GM21723 (cell line): ENCODE measurements around the gene PRKCH.

Source experiments
- ATAC-seq: cut with Tn5 transposase; IDR thresholded peaks from one replicate; pipeline ENCODE4 v1.9.1; 2021; ENCODE audit warnings: mild to moderate bottlenecking, moderate library complexity; ENCODE audit not compliant: unreplicated experiment

Gene PRKCH

GRCh38 chr14:61360796-61361525 is 39.6 kb downstream of the PRKCH start:
- ATAC-seq: no peak

- ATAC-seq: no peak
Observed at GRCh38 chr14:61362072-61362750, 40.8 kb downstream of the PRKCH start.

GRCh38 chr14:61364243-61364642 is 42.9 kb downstream of the PRKCH start:
- no peak for ATAC-seq

GRCh38 chr14:61365667-61366212 is 44.4 kb downstream of the PRKCH start:
- no peak for ATAC-seq

GRCh38 chr14:61368114-61368710 is 46.8 kb downstream of the PRKCH start:
- no peak for ATAC-seq

GRCh38 chr14:61368781-61369453 is 47.5 kb downstream of the PRKCH start:
- ATAC-seq: no peak

- ATAC-seq: no peak
Observed at GRCh38 chr14:61369454-61369810, 48.1 kb downstream of the PRKCH start.

GRCh38 chr14:61372379-61372778 is 51.0 kb downstream of the PRKCH start:
- ATAC-seq: no peak

- ATAC-seq: no peak
Observed at GRCh38 chr14:61372842-61373555, 51.6 kb downstream of the PRKCH start.

- ATAC-seq: no peak
Observed at GRCh38 chr14:61374284-61374683, 52.9 kb downstream of the PRKCH start.

- ATAC-seq: no peak
Observed at GRCh38 chr14:61375218-61375617, 53.8 kb downstream of the PRKCH start.

- no peak for ATAC-seq
Observed at GRCh38 chr14:61376314-61376713, 54.9 kb downstream of the PRKCH start.

GRCh38 chr14:61377749-61378148 is 56.4 kb downstream of the PRKCH start:
- no peak for ATAC-seq

GRCh38 chr14:61379639-61380184 is 58.3 kb downstream of the PRKCH start:
- no peak for ATAC-seq

- no peak for ATAC-seq
Observed at GRCh38 chr14:61380984-61381383, 59.6 kb downstream of the PRKCH start.

GRCh38 chr14:61381553-61381952 is 60.2 kb downstream of the PRKCH start:
- ATAC-seq: no peak

- ATAC-seq: no peak
Observed at GRCh38 chr14:61382842-61383241, 61.5 kb downstream of the PRKCH start.

GRCh38 chr14:61385002-61385685 is 63.8 kb downstream of the PRKCH start:
- no peak for ATAC-seq

GRCh38 chr14:61386173-61386772 is 64.9 kb downstream of the PRKCH start:
- ATAC-seq: no peak
